OCI-LY3 (cell line): Measurements from ENCODE around the gene CTSW.

ENCODE experiments used
- EZH2phosphoT487 ChIP-seq: fragments of 200-600 bp; shearing (Covaris generic); IDR thresholded peaks from 2 replicates; pipeline ENCODE4 v1.6.1; 2018; ENCODE audit warnings: antibody characterized with exemption, mixed run types, low read depth
- TF ChIP-seq, protein P1 (sequence below): fragments of 200-600, 300-600 bp; sonication (generic); IDR thresholded peaks from 2 replicates; pipeline ENCODE4 v1.5.1; 2014; ENCODE audit warnings: antibody characterized with exemption, low read length, low read depth

DNA sequence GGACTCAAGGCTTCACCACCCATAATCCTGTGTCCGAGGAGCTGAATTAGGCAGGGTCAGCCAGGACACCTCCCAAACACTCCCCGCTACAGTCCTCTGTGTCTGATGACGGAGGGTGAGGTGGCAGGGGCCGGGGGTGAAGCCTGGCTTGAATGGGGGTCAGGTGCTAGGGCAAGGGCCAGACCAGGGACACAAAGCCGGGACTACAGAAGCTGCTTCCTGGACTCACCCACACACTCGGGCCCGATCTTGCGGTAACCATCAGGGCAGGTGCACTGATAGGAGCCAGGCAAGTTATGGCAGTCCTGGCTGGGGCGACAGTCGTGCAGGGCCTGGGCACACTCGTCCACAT lies 9.4 kb upstream of the CTSW start:
- TF ChIP-seq, protein P1, sequence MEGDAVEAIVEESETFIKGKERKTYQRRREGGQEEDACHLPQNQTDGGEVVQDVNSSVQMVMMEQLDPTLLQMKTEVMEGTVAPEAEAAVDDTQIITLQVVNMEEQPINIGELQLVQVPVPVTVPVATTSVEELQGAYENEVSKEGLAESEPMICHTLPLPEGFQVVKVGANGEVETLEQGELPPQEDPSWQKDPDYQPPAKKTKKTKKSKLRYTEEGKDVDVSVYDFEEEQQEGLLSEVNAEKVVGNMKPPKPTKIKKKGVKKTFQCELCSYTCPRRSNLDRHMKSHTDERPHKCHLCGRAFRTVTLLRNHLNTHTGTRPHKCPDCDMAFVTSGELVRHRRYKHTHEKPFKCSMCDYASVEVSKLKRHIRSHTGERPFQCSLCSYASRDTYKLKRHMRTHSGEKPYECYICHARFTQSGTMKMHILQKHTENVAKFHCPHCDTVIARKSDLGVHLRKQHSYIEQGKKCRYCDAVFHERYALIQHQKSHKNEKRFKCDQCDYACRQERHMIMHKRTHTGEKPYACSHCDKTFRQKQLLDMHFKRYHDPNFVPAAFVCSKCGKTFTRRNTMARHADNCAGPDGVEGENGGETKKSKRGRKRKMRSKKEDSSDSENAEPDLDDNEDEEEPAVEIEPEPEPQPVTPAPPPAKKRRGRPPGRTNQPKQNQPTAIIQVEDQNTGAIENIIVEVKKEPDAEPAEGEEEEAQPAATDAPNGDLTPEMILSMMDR, result no peak
- TF ChIP-seq EZH2phosphoT487, result no peak
